ENCODE measurements around the gene NOL3.

DNA sequence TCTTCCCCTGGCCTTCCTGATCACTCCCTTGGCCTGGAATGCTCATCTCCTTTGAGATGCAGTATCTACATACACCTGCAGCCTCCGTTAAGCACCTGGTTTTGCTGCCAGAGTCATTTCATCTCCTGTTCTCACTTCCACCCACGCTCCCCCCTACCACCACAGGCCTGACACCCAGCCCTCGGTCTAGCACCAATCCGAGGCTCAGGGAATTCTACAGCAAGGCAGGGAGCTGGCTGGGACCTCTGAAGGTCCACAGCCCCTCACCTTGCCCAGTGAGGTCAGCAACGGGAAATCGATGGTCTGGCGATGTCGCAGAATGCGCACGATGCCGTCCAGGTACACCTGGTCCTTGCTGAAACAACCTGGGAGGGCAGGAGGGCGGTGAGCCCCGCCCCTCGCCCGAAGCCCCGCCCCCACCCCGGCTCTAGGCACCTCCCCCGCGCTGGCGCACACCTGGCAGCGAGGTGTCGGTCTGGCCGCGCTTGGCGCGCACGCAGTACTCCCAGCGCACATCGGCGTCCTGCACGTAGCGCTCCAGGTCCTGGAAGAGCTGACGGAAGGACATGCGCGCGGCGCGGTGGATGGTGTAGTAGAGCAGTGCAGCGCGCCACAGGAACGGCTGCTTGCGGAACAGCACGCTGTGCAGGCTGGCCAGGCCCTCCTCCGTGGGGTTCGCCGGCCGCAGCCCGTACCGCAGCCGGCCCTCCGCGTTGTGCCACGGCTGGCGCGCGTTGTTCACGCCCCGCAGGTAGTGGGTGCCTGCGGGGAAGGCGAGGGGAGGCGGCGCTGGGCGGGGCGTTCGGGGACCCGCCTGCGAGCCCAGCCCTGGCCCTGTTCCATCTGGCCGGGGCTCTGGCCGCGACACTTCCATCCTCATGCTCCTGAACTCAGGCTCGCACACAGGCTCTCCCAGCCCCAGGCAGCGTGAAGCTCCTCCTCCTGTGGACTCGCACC, 7.7 kb downstream of the NOL3 start:
- TF ChIP-seq CTCF (conservative IDR thresholded peaks at IDR 0.05) = no peak; the same call in 1 of the 2 replicates
- TF ChIP-seq ZFX (IDR thresholded peaks at IDR 0.05) = no peak

Measured in C4-2B (cell line).